K562 (cell line): ENCODE measurements around the gene ANKFN1. TPM values are rescaled to one million over a fixed set of nuclear protein-coding genes. Genes with fewer than 3 reads are reported as not detected.

Experiments
- ATAC-seq: fragments of 200-7000 bp; cut with Tn5 transposase; 3 replicates; pipeline ENCODE4 v1.9.1; 2020; ENCODE audit warnings: moderate library complexity
- BruUV-seq: library from RNA; stranded (reverse); fragments of 400-500 nt; replicated peaks from 2 replicates; lab custom pipeline; 2021; lab: Mats Ljungman, UMichigan
- CTCF ChIA-PET: fragments of 300-600 bp; formaldehyde crosslinking; extraction: SDS; loops from one replicate; lab custom pipeline; 2021; ENCODE audit warnings: low intra/inter-chr PET ratio; lab: Yijun Ruan, JAX
- POLR2A ChIA-PET: fragments of 300-600, 350-650 bp; sonication (Branson Sonifier 250); formaldehyde crosslinking; extraction: SDS; loops from one replicate; lab custom pipeline; 2021; ENCODE audit warnings: antibody characterized with exemption, inconsistent platforms; lab: Yijun Ruan, JAX
- DNase-seq, 4 experiments: peaks; one replicate each; pipeline versions ENCODE4 v3.0.0 to v3.0.0-alpha.2; 2011 to 2018; ENCODE audit warnings: low spot score in 3 of 4, mixed read lengths in 3 of 4; ENCODE audit errors: extremely low read depth in 1 of 4
- FAIRE-seq: peaks from 2 replicates; lab custom pipeline; 2011; peaks lifted over from hg19 to GRCh38; lab: Jason Lieb, UNC
- H2AFZ ChIP-seq: 2 replicates; pipeline ENCODE4 v1.6.0; 2011; ENCODE audit warnings: low read depth, low read length, control low read depth, inconsistent platforms
- H3K27ac ChIP-seq: fragments of 200-600 bp; 3 replicates; pipeline ENCODE4 v1.8.0; 2011; ENCODE audit warnings: low read depth, mild to moderate bottlenecking, control low read depth, inconsistent platforms, low read length, moderate library complexity, mixed read lengths; ENCODE audit errors: extremely low read depth
- H3K27me3 ChIP-seq, 2 experiments: fragments of 300-600 bp in 1 of 2; 2 replicates in 1 of 2; 3 replicates in 1 of 2; pipeline versions ENCODE4 v1.6.0 to v1.8.0; 2011; ENCODE audit warnings: inconsistent platforms in 2 of 2, low read length in 2 of 2, mild to moderate bottlenecking in 1 of 2, mixed read lengths in 1 of 2, moderate library complexity in 1 of 2; ENCODE audit not compliant: control insufficient read depth in 2 of 2, insufficient read depth in 2 of 2
- H3K36me3 ChIP-seq: fragments of 300-600 bp; 3 replicates; pipeline ENCODE4 v1.8.0; 2011; ENCODE audit warnings: mild to moderate bottlenecking, low read length, inconsistent platforms; ENCODE audit not compliant: control insufficient read depth, insufficient read depth
- H3K4me1 ChIP-seq, 2 experiments: fragments of 200-600 bp in 1 of 2; replicated peaks in 1 of 2; 2 replicates in 1 of 2; 3 replicates in 1 of 2; pipeline versions ENCODE4 v1.5.1 to v1.8.0; 2011; ENCODE audit warnings: inconsistent platforms in 2 of 2, low read length in 2 of 2, mild to moderate bottlenecking in 1 of 2, mixed read lengths in 1 of 2, moderate library complexity in 1 of 2; ENCODE audit not compliant: control insufficient read depth in 2 of 2, insufficient read depth in 2 of 2
- H3K4me2 ChIP-seq: 2 replicates; pipeline ENCODE4 v1.6.1; 2011; ENCODE audit warnings: low read length, control low read depth, inconsistent platforms, mixed read lengths; ENCODE audit not compliant: insufficient read depth
- H3K4me3 ChIP-seq: fragments of 200-600 bp; sonication (generic), shearing (Covaris generic); 2 replicates; pipeline ENCODE4 v1.5.1; 2016; ENCODE audit warnings: control low read depth, inconsistent platforms
- H3K79me2 ChIP-seq: fragments of 200-600 bp; 3 replicates; pipeline ENCODE4 v1.8.0; 2011; ENCODE audit warnings: low read length, inconsistent platforms; ENCODE audit not compliant: control insufficient read depth, insufficient read depth
- H3K9ac ChIP-seq, 2 experiments: 2 replicates each; pipeline versions ENCODE4 v1.6.0 to v1.6.1; 2011; ENCODE audit warnings: low read depth in 2 of 2, low read length in 2 of 2, control low read depth in 1 of 2, inconsistent platforms in 1 of 2, mild to moderate bottlenecking in 1 of 2, mixed read lengths in 1 of 2; ENCODE audit not compliant: insufficient read depth in 1 of 2
- H3K9me1 ChIP-seq: one replicate; pipeline ENCODE4 v1.6.0; 2011; ENCODE audit warnings: inconsistent platforms, mild to moderate bottlenecking, low read length, moderate library complexity; ENCODE audit not compliant: control insufficient read depth, insufficient read depth
- H3K9me3 ChIP-seq: replicated peaks from 2 replicates; pipeline ENCODE4 v1.5.1; 2011; ENCODE audit warnings: low read depth, low read length, inconsistent platforms; ENCODE audit not compliant: control insufficient read depth, insufficient read depth
- H4K20me1 ChIP-seq: replicated peaks from 2 replicates; pipeline ENCODE4 v1.6.1; 2011; ENCODE audit warnings: low read length, inconsistent platforms, mixed read lengths; ENCODE audit not compliant: control insufficient read depth, insufficient read depth
- HBP1 ChIP-seq: fragments of 450-650 bp; formaldehyde crosslinking; IDR thresholded peaks from 2 replicates; pipeline ENCODE4 v1.4.0; 2022; ENCODE audit warnings: missing genetic modification characterization
- MEIS2 ChIP-seq: fragments of 450-650 bp; IDR thresholded peaks from 2 replicates; pipeline ENCODE4 v1.6.1; 2014; ENCODE audit warnings: mild to moderate bottlenecking; ENCODE audit not compliant: partially characterized antibody
- PATZ1 ChIP-seq: fragments of 250-450 bp; sonication (Bioruptor Pico); IDR thresholded peaks from 2 replicates; pipeline ENCODE4 v1.5.0; 2020; ENCODE audit warnings: mild to moderate bottlenecking, borderline replicate concordance
- ZKSCAN8 ChIP-seq: fragments of 200-800 bp; sonication (Bioruptor generic); IDR thresholded peaks from 2 replicates; pipeline ENCODE4 v1.6.1; 2016; ENCODE audit warnings: missing genetic modification characterization, missing compliant biosample characterization
- ZNF133 ChIP-seq: fragments of 250-450 bp; sonication (Bioruptor Pico); IDR thresholded peaks from 2 replicates; pipeline ENCODE4 v1.4.0; 2020; ENCODE audit warnings: mild to moderate bottlenecking
- ZNF324 ChIP-seq: fragments of 250-450 bp; sonication (Bioruptor Pico); IDR thresholded peaks from 2 replicates; pipeline ENCODE4 v1.4.0; 2020; ENCODE audit warnings: mild to moderate bottlenecking
- ZNF583 ChIP-seq: fragments of 250-450 bp; sonication (Bioruptor Pico); IDR thresholded peaks from 2 replicates; pipeline ENCODE4 v1.4.0; 2020
- WGBS: fragments of 100-300 bp; shearing (Covaris generic); methylation state at CpG from one replicate; pipeline ENCODE4 v1.1.6; 2016; ENCODE audit warnings: low coverage, mixed read lengths; ENCODE audit not compliant: insufficient coverage; ENCODE audit errors: missing lambda C conversion rate; 5-methylcytosine and 5-hydroxymethylcytosine counted together
- in situ Hi-C: fragments of 300-500 bp; cut with MboI; formaldehyde crosslinking; loops from 4 replicates; pipeline ENCODE4 v1.15.0; 2018; ENCODE audit warnings: inconsistent platforms, mixed read lengths
- intact Hi-C: fragments of 100-400 bp; cut with micrococcal nuclease; formaldehyde crosslinking; loops from 2 replicates; pipeline ENCODE4 v1.14.2; 2022
- polyA plus RNA-seq, 8 experiments: library from polyadenylated mRNA; depleted of rRNA in 4 of 8; stranded (reverse) in 5 of 8; unstranded in 3 of 8; fragments of >200 nt; fragmentation: Nextera tagmentation in 2 of 8; fragmentation: Illumina TruSeq in 1 of 8; extraction: Ambion mirVana in 2 of 8; extraction: Trizol in 1 of 8; gene quantifications; 2 replicates each; pipeline versions ENCODE4 v1.2.1 to v1.2.3, GENCODE V29; 2011 to 2014; ENCODE audit warnings: inconsistent platforms in 1 of 8, missing spikeins in 1 of 8
- total RNA-seq, 7 experiments: library from RNA; depleted of rRNA in 6 of 7; stranded (reverse); fragments of >200 nt in 6 of 7; fragmentation: Illumina TruSeq in 2 of 7; extraction: Trizol in 2 of 7; gene quantifications; 2 replicates each; pipeline versions ENCODE4 v1.2.1 to v1.2.3, GENCODE V29; 2011 to 2021; ENCODE audit warnings: low replicate concordance in 1 of 7
- TF ChIP-seq, protein P1 (sequence below): fragments of 450-650 bp; IDR thresholded peaks from 2 replicates; pipeline ENCODE4 v1.6.1; 2016; ENCODE audit warnings: mild to moderate bottlenecking
- TF ChIP-seq, protein P2 (sequence below), 3 experiments: IDR thresholded peaks in 2 of 3; conservative IDR thresholded peaks in 1 of 3; 2 replicates each; pipeline ENCODE4 v1.5.1; 2011 to 2012; ENCODE audit warnings: low read length in 3 of 3, mild to moderate bottlenecking in 3 of 3, control low read depth in 2 of 3, improper control_type of control experiment in 1 of 3, inconsistent platforms in 1 of 3, low read depth in 1 of 3, mixed read lengths in 1 of 3, moderate library complexity in 1 of 3; ENCODE audit not compliant: insufficient read depth in 2 of 3

Gene ANKFN1
- total and polyA plus RNA-seq, 9 of the 15 experiments (the other 6 are each of a cell fraction or from before 2014, with no cell fraction given): 0.04 to 0.39 (median 0.15) TPM; not detected in 1

GRCh38 chr17:56499799-56500388 lies 346.6 kb downstream of the ANKFN1 start:
- intact Hi-C loops: loop anchor here (2.0 to 10.0 kb wide), 3 partner anchors 217 to 435 kb away; no protein-coding TSS in a partner anchor
- 0% methylated on average over 1 of the region's 1 CpG for WGBS
- Histone ChIP-seq H3K27me3 (no peaks in the 10 kb centered on the region), H2AFZ (no peak overlapping the region), H3K4me3 (no peak overlapping the region), H3K9me1 (no peaks in the 10 kb centered on the region), H4K20me1 (no peaks in the 10 kb centered on the region), H3K9me3 (no peaks in the 10 kb centered on the region), H3K27ac (no peak overlapping the region), H3K36me3 (no peaks in the 10 kb centered on the region), H3K4me2 (no peak overlapping the region), H3K4me1 (no peaks in the 10 kb centered on the region), H3K9ac (no peak overlapping the region), H3K79me2 (no peaks in the 10 kb centered on the region)
- CTCF ChIA-PET: interaction anchor here (0.6 to 0.7 kb wide), 2 partner anchors 374 to 974 kb away, joined by 3 read pairs; no protein-coding TSS in a partner anchor
- BruUV-seq: no TSS peak
- peak; percentile 65 for FAIRE-seq
- POLR2A ChIA-PET: interaction anchor here (1.1 kb wide), 1 partner anchor 13 kb away, joined by 3 read pairs; no protein-coding TSS in a partner anchor
- in situ Hi-C loops: loop anchor here (10.0 kb wide), 1 partner anchor 215 kb away; no protein-coding TSS in a partner anchor
- ATAC-seq: no peak
- DNase-seq: peak; percentile 19 to 40 (median 22)
- TF ChIP-seq PATZ1 (CRISPR knock-in tag): no peak
- TF ChIP-seq, protein P1, sequence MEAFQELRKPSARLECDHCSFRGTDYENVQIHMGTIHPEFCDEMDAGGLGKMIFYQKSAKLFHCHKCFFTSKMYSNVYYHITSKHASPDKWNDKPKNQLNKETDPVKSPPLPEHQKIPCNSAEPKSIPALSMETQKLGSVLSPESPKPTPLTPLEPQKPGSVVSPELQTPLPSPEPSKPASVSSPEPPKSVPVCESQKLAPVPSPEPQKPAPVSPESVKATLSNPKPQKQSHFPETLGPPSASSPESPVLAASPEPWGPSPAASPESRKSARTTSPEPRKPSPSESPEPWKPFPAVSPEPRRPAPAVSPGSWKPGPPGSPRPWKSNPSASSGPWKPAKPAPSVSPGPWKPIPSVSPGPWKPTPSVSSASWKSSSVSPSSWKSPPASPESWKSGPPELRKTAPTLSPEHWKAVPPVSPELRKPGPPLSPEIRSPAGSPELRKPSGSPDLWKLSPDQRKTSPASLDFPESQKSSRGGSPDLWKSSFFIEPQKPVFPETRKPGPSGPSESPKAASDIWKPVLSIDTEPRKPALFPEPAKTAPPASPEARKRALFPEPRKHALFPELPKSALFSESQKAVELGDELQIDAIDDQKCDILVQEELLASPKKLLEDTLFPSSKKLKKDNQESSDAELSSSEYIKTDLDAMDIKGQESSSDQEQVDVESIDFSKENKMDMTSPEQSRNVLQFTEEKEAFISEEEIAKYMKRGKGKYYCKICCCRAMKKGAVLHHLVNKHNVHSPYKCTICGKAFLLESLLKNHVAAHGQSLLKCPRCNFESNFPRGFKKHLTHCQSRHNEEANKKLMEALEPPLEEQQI: no peak
- TF ChIP-seq, protein P2, sequence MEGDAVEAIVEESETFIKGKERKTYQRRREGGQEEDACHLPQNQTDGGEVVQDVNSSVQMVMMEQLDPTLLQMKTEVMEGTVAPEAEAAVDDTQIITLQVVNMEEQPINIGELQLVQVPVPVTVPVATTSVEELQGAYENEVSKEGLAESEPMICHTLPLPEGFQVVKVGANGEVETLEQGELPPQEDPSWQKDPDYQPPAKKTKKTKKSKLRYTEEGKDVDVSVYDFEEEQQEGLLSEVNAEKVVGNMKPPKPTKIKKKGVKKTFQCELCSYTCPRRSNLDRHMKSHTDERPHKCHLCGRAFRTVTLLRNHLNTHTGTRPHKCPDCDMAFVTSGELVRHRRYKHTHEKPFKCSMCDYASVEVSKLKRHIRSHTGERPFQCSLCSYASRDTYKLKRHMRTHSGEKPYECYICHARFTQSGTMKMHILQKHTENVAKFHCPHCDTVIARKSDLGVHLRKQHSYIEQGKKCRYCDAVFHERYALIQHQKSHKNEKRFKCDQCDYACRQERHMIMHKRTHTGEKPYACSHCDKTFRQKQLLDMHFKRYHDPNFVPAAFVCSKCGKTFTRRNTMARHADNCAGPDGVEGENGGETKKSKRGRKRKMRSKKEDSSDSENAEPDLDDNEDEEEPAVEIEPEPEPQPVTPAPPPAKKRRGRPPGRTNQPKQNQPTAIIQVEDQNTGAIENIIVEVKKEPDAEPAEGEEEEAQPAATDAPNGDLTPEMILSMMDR (IDR thresholded peaks at IDR 0.05 in 2 of 3, conservative IDR thresholded peaks at IDR 0.05 in 1 of 3; ENCODE audit: insufficient read depth in 2 of 3, low read depth in 1 of 3, low read length in 3 of 3): peak; percentile 44 to 65 (median 55); a peak in 5 of 6 replicates
- no peak for TF ChIP-seq ZNF324 (CRISPR knock-in tag)
- TF ChIP-seq ZNF583: no peak
- no peak for TF ChIP-seq MEIS2
- no peak for TF ChIP-seq ZKSCAN8 (CRISPR knock-in tag)
- TF ChIP-seq ZNF133: no peak
- TF ChIP-seq HBP1 (CRISPR knock-in tag): no peak
